DOHH2 (cell line): ENCODE results near the gene AUTS2.

Experiments
- EZH2phosphoT487 ChIP-seq: fragments of 200-600 bp; sonication (generic); IDR thresholded peaks from 2 replicates; pipeline ENCODE4 v1.6.1; 2017; ENCODE audit warnings: borderline replicate concordance, mild to moderate bottlenecking, antibody characterized with exemption, low read length, moderate library complexity, mixed read lengths
- TF ChIP-seq, protein P1 (sequence below): fragments of 200-600 bp; sonication (generic); IDR thresholded peaks from one replicate; pipeline ENCODE4 v1.5.1; 2014; ENCODE audit warnings: antibody characterized with exemption, mild to moderate bottlenecking, low read depth, low read length; ENCODE audit not compliant: poor library complexity, severe bottlenecking

DNA sequence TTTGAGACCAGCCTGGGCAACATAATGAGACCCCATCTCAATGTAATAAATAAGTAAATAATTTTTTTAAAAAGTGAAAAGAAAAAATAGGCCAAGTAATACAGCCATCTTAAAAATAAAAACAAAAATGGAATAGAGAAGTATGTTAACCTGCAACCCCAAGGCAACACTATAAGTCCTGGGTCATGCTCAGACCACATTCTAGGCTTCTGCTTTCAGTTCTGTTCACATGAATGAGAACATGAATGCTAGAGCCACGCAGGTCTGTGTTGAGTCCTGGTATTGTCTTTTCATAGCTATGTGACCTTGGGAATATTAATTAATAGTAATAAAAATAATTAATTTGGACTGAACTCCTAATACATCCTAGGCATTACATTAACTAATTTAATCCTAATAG is 284.0 kb downstream of the AUTS2 start:
- TF ChIP-seq, protein P1, sequence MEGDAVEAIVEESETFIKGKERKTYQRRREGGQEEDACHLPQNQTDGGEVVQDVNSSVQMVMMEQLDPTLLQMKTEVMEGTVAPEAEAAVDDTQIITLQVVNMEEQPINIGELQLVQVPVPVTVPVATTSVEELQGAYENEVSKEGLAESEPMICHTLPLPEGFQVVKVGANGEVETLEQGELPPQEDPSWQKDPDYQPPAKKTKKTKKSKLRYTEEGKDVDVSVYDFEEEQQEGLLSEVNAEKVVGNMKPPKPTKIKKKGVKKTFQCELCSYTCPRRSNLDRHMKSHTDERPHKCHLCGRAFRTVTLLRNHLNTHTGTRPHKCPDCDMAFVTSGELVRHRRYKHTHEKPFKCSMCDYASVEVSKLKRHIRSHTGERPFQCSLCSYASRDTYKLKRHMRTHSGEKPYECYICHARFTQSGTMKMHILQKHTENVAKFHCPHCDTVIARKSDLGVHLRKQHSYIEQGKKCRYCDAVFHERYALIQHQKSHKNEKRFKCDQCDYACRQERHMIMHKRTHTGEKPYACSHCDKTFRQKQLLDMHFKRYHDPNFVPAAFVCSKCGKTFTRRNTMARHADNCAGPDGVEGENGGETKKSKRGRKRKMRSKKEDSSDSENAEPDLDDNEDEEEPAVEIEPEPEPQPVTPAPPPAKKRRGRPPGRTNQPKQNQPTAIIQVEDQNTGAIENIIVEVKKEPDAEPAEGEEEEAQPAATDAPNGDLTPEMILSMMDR = no peak
- TF ChIP-seq EZH2phosphoT487 = no peak
